T-helper 22 cell (primary cell): Measurements from ENCODE around the gene DLG2.

Source experiments
- DNase-seq: peaks from one replicate; pipeline ENCODE4 v3.0.0-alpha.2; 2020; ENCODE audit warnings: low read depth

Gene DLG2

GRCh38 chr11:84751371-84751770 lies 875.8 kb downstream of the DLG2 start:
- DNase-seq: no peak

- no peak for DNase-seq
Measured at GRCh38 chr11:84747871-84748270, 879.3 kb downstream of the DLG2 start.

- no peak for DNase-seq
Measured at GRCh38 chr11:84740050-84740449, 887.1 kb downstream of the DLG2 start.

- DNase-seq: no peak
Measured at GRCh38 chr11:84724256-84724655, 902.9 kb downstream of the DLG2 start.

GRCh38 chr11:84722583-84723108 lies 904.5 kb downstream of the DLG2 start:
- no peak for DNase-seq

GRCh38 chr11:84721561-84721961 lies 905.6 kb downstream of the DLG2 start:
- no peak for DNase-seq

GRCh38 chr11:84720706-84721402 lies 906.3 kb downstream of the DLG2 start:
- no peak for DNase-seq

GRCh38 chr11:84719935-84720577 lies 907.1 kb downstream of the DLG2 start:
- DNase-seq: no peak

GRCh38 chr11:84714316-84714780 lies 912.8 kb downstream of the DLG2 start:
- no peak for DNase-seq

- no peak for DNase-seq
Measured at GRCh38 chr11:84691830-84692229, 935.3 kb downstream of the DLG2 start.

- DNase-seq: no peak
Measured at GRCh38 chr11:84687433-84687832, 939.7 kb downstream of the DLG2 start.

GRCh38 chr11:84686716-84687115 lies 940.4 kb downstream of the DLG2 start:
- DNase-seq: no peak

GRCh38 chr11:84685976-84686375 lies 941.2 kb downstream of the DLG2 start:
- no peak for DNase-seq

- DNase-seq: no peak
Measured at GRCh38 chr11:84685149-84685548, 942.0 kb downstream of the DLG2 start.

GRCh38 chr11:84681456-84681855 lies 945.7 kb downstream of the DLG2 start:
- DNase-seq: no peak

- no peak for DNase-seq
Measured at GRCh38 chr11:84675396-84676025, 951.6 kb downstream of the DLG2 start.

GRCh38 chr11:84673753-84674152 lies 953.4 kb downstream of the DLG2 start:
- no peak for DNase-seq

- no peak for DNase-seq
Measured at GRCh38 chr11:84671325-84671999, 955.7 kb downstream of the DLG2 start.

- DNase-seq: no peak
Measured at GRCh38 chr11:84663731-84664130, 963.4 kb downstream of the DLG2 start.

- DNase-seq: no peak
Measured at GRCh38 chr11:84660257-84660977, 966.7 kb downstream of the DLG2 start.

GRCh38 chr11:84655712-84656111 lies 971.4 kb downstream of the DLG2 start:
- DNase-seq: no peak

- DNase-seq: no peak
Measured at GRCh38 chr11:84648471-84648870, 978.7 kb downstream of the DLG2 start.
